H1 (cell line): Measurements from ENCODE around the gene DYRK1A.

ENCODE experiments used
- CTCF ChIP-seq, 3 experiments: IDR thresholded peaks; 1 replicate in 2 of 3; 2 replicates in 1 of 3; pipeline versions ENCODE4 v1.5.1 to v1.6.1; 2011; ENCODE audit warnings: low read length in 3 of 3, mild to moderate bottlenecking in 3 of 3, inconsistent platforms in 2 of 3, low read depth in 1 of 3, moderate library complexity in 1 of 3; ENCODE audit not compliant: insufficient read depth in 1 of 3; ENCODE audit errors: control extremely low read depth in 1 of 3
- EP300 ChIP-seq, 2 experiments: IDR thresholded peaks; 1 replicate in 1 of 2; 2 replicates in 1 of 2; pipeline ENCODE4 v1.6.1; 2011 to 2012; ENCODE audit warnings: low read depth in 2 of 2, low read length in 2 of 2, mild to moderate bottlenecking in 2 of 2, borderline replicate concordance in 1 of 2, inconsistent platforms in 1 of 2, moderate library complexity in 1 of 2
- FOSL1 ChIP-seq: IDR thresholded peaks from 2 replicates; pipeline ENCODE4 v1.6.1; 2011; ENCODE audit warnings: mild to moderate bottlenecking, low read depth, low read length, moderate library complexity; ENCODE audit not compliant: insufficient read depth
- KDM1A ChIP-seq: fragments of 200-600, 300-600 bp; sonication (generic); IDR thresholded peaks from 2 replicates; pipeline ENCODE4 v1.7.1; 2016; ENCODE audit warnings: mild to moderate bottlenecking, low read length, borderline replicate concordance
- POLR2A ChIP-seq, 2 experiments: IDR thresholded peaks; 1 replicate in 1 of 2; 2 replicates in 1 of 2; pipeline ENCODE4 v1.6.1; 2011; ENCODE audit warnings: low read depth in 2 of 2, low read length in 2 of 2, mild to moderate bottlenecking in 2 of 2; ENCODE audit errors: control extremely low read depth in 1 of 2
- POLR2AphosphoS5 ChIP-seq: IDR thresholded peaks from 2 replicates; pipeline ENCODE4 v1.6.1; 2011; ENCODE audit warnings: low read depth, low read length
- POU5F1 ChIP-seq: IDR thresholded peaks from 2 replicates; pipeline ENCODE4 v1.6.1; 2011; ENCODE audit warnings: low read depth, mild to moderate bottlenecking, low read length, moderate library complexity
- SRF ChIP-seq: IDR thresholded peaks from 2 replicates; pipeline ENCODE4 v1.6.1; 2011; ENCODE audit warnings: mild to moderate bottlenecking, low read depth, low read length, moderate library complexity
- TBP ChIP-seq: IDR thresholded peaks from 2 replicates; pipeline ENCODE4 v1.6.1; 2011; ENCODE audit warnings: low read depth, low read length, improper control_type of control experiment
- YY1 ChIP-seq: IDR thresholded peaks from 2 replicates; pipeline ENCODE4 v1.6.1; 2011; ENCODE audit warnings: low read depth, mild to moderate bottlenecking, low read length

- TF ChIP-seq KDM1A (no peak), YY1 (no peak), POLR2A (IDR thresholded peaks at IDR 0.05; ENCODE audit: control extremely low read depth in 1 of 2, low read depth in 2 of 2, low read length in 2 of 2) (no peak), POLR2AphosphoS5 (no peak), CTCF (IDR thresholded peaks at IDR 0.05; ENCODE audit: control extremely low read depth in 1 of 3, insufficient read depth in 1 of 3, low read depth in 1 of 3, low read length in 3 of 3) (no peak), TBP (no peak), POU5F1 (no peak), SRF (no peak), EP300 (IDR thresholded peaks at IDR 0.05; ENCODE audit: borderline replicate concordance in 1 of 2, low read depth in 2 of 2, low read length in 2 of 2) (no peak), FOSL1 (no peak)
Measured at GRCh38 chr21:37392441-37392840, 25.9 kb downstream of the DYRK1A start.
